ENCODE measurements around the gene BMAL2.

BMAL2 gene

GRCh38 chr12:27330846-27331245, 1.8 kb upstream of the BMAL2 start:
- peak; percentile 54 for DNase-seq

DNA sequence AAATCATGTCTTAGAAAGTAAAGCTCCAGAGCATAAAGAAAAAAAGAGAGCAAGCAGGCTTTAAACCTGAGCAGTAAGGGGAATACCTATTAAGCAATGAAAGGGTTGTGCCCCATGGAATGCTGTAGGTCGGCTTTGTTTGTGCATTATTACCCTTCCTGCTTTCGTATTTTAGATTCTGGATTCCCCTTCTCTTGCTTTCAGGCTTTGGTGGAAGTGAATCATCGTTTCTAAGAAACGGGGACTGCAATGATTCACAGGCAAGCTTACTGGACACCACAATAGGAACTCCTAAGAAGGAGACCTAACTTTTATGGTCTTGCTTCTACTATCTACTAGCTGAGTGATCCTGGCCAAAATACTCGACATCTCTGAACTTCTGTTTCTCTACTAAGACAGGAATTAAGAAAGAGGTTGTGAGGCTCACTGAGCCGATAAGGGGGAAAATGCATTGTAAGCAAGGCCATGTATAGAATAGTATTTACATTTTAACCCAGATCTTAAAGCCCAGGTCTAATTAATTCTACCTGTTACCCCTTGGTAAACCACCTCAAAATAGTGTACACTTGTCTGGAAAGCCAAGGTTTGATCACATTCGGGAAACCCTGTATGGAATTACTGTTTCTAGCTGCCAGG, 1.2 kb upstream of the BMAL2 start:
- DNase-seq = peak; percentile 24

- peak; percentile 26 for DNase-seq
Measured at GRCh38 chr12:27331927-27332324, 710 bp upstream of the BMAL2 start.

GRCh38 chr12:27332407-27332713, 276 bp upstream of the BMAL2 start:
- no peak for DNase-seq

DNA sequence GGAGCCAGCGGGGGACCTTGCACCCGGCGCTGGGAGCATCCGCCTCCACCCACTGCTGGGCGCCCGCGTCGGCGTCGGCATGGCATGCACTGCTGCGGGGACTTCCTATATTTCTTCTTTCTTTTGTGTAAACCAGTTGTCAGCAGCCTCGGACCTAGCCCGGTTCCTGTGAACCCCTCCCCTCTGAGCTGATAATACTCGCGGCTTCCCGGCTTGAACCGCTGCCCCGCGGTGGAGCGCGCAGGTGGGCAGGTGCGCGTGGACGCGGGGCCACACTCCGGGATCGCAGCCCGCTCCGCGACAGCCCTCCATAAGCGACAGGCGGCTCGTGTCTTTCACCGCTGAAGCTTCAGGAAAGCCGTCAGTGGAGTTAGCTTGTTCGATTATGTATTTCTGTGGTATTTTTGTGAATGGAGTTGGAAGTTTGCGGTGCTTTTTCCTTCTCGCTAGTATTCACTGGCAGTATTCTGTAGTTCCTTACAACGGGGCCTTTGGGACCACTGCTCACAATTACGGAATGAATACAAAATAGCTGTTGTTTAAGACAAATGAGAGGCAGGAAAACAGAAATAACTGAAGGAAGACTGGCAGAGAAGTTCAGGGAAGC, 870 bp downstream of the BMAL2 start:
- peak; percentile 67 for DNase-seq

DNA sequence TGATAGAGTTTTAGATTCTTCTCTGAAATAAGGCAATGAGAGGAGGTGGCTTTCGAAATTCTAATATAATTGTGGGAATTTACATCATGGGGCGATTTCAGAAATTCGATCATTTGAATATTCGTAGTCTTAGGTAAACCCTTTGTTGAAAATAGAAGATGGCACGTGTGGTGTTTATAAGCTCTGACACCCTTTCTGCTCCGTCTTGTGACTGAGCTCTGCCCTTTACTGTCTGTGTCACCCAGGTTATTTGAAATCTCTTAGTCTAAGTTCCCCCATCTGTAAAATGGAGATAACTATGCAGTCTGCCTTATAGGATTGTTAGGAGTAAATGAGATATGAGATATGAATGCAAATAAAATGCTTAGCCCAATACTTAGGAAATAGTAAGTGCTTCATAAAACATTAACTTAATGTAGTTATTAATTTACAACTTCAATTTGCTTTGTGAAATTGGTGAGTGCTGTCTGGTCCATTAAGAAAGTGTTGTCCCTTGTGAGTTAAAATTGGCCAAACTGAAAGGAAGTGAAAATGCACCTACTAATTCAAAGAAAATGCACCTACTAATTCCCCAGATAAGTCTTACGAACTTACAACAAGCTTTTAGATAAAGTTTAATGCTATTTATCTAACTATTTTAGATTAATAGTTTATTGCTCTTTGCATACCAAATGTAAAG, 1.5 kb downstream of the BMAL2 start:
- peak; percentile 11 for DNase-seq

- no peak for DNase-seq
Measured at GRCh38 chr12:27334721-27335082, 2.1 kb downstream of the BMAL2 start.

DNA sequence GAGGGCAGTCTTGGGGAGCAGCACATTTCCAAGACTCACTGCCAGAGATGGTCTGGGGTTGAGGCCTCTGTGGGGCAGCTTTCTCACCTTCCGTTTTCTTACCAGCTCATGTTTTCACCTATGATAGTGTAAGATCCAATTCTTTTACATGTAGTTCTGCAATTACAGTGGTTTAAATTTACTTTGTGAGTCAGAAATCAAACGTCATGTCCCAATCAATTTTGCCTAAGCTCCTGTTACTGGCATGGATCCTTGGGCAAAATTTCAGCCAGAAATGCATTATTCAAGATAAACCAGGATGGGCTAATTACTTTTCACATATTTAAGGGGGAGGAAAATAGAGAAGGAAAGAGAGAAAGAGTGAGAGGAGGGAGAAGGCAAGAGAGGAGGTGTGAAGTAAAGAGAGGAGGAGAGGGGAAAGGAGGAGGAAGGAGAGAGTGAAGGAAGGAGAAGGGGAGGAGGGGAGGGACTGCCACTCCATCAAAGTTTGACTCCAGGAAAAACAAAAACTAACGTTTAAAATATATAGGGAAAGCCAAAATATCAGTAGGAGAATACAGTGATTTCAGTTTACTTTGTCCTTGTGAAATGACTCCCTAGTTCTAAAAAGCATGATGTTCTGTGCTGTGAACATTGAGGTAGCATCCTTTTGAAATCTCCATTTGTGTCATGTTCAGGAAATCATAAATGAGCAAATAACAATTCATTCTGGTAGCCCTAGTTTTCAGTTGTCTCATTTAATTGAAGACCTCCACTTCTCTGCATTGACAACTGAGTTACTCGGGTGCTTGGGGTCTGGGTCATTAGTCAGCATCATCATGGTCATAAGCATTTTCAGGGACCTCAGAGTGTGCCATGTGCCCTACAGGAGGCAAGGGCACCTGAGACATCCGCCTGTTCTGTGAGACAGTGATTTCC, 3.0 kb downstream of the BMAL2 start:
- DNase-seq = no peak

DNA sequence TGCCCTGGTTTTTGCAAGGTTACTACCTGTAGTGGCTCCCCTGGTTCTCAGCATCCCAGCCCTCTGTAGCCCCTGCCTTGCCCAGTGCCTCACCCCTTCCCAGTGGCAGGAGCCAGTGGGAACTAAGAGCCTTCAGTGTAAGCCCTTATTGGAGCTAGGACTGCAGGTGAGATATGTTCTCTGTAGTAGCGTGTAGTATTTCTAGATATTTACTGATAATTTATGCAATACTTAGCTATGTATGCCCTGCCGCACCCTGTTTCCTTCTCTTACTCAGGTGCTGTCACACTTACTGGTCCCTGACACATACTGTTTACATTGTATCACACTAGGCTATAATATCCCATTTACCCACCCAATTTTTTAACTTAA, 3.6 kb downstream of the BMAL2 start:
- no peak for DNase-seq

DNA sequence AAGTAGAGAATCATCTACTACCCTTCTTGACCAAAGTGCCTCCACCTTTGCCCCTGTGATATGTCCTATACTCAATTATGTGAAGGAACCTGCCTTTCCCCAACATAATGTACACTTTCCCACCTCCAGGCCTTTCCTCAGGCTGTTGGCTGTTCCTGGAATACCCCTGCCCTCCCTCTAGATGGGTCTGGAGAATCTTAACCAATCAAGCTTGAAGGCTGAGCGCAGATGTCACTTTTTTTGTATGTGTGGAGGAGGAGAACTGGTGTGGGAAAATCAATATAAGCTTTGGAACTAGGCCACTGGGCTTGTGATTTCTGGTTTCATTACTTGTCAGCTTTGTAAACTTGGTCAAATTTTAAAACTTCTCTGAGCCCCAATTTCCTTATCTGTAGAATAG, 4.7 kb downstream of the BMAL2 start:
- DNase-seq = peak; percentile 2

- DNase-seq = no peak
Measured at GRCh38 chr12:27338473-27338872, 5.8 kb downstream of the BMAL2 start.

DNA sequence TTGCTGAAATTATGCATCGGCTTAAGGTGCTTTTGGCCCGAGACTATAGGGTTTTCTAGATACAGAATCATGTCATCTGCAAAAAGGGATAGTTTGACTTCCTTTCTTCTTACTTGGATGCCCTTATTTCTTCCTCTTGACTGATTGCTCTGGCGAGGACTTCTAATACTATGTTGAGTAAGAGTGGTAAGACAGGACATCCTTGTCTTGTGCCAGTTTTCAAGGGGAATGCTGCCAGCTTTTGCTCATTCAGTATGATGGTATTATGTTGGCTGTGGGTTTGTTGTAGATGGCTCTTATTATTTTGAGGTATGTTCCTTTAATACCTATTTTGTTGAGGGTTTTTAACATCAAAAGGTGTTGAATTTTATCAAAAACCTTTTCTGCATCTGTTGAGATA, 8.3 kb downstream of the BMAL2 start:
- DNase-seq = no peak

GRCh38 chr12:27342536-27342935, 9.9 kb downstream of the BMAL2 start:
- no peak for DNase-seq

- no peak for DNase-seq
Measured at GRCh38 chr12:27343255-27344000, 10.8 kb downstream of the BMAL2 start.

DNA sequence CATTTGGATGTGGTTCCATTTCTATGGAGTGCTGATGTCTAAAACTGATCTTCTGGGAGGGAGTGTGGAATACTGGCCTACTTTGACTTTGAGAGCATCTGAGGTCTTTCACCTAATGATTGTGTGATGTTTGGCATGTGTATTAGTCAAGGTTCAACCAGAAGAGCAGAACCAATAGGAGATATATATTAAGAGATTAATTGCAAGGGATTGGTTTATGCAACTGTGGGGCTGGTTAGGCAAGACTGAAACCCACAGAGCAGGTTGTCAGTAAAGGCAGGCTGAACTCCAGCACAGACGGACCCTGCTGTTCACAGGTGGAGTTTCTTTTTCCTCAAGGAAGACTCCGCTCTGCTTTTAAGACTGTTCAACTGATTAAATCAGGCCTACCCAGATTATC, 11.6 kb downstream of the BMAL2 start:
- DNase-seq = no peak

DNA sequence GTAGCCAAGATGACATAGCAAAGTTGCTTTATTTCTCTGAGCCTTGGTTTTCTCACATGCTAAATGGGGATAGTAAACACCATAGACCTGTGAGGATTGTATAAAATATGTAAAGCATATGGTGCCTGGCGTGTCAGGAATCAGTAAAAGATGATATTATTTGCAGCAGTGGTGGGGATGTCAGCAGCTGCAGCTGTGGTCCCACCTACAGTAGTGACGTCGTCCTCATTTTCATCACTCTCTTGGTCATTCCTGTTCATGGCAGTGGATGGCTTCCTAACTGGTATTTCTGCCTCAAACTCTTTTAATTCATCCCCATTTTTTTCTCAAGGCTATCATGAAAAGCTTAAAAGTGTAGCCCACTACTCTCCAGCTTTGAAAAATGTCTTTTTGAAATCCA, 12.1 kb downstream of the BMAL2 start:
- no peak for DNase-seq

DNA sequence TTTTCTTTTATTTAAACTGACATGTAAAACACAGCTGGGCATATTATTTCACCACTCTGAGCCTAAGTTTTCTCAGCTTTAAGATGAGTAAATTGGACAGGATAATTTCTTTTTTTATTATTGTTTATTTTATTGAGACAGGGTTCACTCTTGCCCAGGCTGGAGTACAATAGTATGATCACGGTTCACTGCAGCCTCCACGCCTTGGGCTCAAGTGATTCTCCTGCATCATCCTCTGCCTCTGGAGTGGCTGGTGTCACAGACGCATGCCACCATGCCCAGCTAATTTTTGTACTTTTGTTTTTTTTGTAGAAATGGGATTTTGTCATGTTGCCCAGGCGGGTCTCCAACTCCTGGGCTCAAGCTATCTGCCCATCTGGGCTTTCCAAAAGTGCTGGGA, 12.7 kb downstream of the BMAL2 start:
- peak; percentile 36 for DNase-seq

- peak; percentile 82 for DNase-seq
Measured at GRCh38 chr12:27347779-27348178, 15.1 kb downstream of the BMAL2 start.

DNA sequence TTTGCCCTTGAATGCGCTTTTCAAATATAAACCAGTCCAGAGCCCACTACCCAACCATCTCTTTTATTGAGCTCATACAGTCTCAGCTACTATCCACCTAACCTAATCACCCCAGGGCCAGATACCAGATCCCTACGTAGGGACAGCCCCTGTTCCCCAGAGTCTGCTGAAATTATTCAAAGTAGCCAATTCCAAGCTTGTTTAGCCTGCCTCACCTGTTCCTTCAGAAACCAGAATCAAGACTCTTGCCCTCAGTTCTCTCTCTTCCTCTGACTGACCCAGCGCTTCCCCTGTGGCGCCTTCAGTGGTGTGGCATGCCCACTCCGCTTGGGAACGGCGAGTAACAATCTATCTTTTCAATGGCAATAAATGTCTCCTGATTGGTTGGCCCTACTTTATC, 18.8 kb downstream of the BMAL2 start:
- no peak for DNase-seq

DNA sequence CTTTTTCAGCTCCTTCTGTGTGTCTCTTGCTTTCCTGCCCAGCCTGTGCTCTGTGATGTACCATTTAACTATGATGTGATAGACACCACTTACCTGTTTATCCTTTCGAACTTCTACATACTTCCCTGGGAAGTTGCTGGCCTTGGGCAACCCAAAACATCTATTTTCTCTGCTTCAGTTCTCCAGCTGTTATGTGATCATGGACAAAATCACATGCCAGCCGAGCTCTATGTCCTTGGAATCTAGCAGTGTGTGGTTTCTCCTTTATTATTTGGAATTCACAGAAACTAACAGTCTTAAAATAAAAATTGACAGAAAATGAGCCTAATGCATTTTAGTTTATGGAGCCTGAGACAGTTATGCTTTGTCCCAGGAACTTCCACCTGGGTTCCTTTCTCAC, 22.9 kb downstream of the BMAL2 start:
- DNase-seq = no peak

DNA sequence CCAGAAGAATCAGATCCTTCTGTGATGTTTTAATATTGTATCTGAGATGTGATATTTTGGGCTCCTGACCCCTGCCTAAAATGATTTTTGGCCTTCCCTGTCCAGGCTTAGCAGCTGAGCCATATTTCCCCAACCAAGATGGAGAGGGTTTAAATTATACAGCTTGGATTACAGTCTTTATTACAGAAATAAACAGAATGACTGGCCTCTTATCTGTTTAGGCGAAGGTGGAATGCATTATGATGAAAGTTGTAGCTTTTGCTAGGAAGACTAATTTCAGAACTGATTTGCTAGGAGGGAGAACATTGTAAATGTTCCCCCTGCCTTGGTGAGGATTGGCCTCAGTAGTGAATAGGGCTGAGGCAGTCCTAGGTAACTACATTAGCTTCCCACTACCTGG, 23.3 kb downstream of the BMAL2 start:
- DNase-seq = no peak

DNA sequence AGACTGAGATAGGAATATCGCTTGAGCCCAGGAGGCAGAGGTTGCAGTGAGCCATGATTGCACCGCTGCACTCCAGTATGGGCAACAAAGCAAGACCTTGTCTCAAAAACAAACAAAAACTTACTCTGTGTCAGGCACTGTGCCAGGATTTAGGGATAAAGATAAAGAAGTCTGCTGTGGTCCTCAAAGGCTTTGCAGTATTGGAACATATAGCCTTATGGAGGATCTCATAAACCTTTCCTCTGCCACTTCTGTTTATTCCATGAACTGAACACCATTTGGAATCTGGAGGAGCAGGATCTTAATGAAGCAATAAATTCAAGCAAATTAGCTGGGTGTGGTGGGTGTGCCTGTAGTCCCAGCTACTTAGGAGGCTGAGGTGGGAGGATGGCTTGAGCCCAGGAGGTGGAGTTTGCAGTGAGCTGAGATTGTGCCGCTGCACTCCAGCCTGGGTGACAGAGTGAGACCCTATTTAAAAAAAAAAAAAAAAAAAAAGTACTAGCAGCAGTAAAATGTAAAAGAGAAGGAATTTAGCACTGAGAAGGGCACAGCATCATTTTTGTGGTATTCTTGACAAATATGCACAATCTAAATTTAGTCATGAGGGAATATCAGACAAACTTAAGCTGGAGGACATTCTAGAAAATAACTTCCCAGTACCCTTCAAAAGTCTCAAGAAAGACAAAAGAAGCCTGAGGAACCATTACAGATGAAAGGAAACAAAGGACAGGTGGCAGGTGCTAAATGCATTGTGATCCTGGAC, 27.1 kb downstream of the BMAL2 start:
- DNase-seq = peak; percentile 49

Measured in NCI-H69 (cell line).